SK-N-MC (cell line): ENCODE measurements around the gene SYNPO2.

ENCODE experiments used
- EZH2 ChIP-seq: fragments of 200-600 bp; sonication (generic); IDR thresholded peaks from one replicate; pipeline ENCODE4 v1.6.1; 2017; ENCODE audit warnings: antibody characterized with exemption
- POLR2AphosphoS5 ChIP-seq: IDR thresholded peaks from 2 replicates; pipeline ENCODE4 v1.6.1; 2012; ENCODE audit warnings: mild to moderate bottlenecking, low read depth, low read length, borderline replicate concordance

- TF ChIP-seq EZH2 (no peak), POLR2AphosphoS5 (no peak)
Measured at GRCh38 chr4:118997601-118998000, 108.9 kb downstream of the SYNPO2 start.
